Esophagus muscularis mucosa (tissue), 4 donors: Measurements from ENCODE around the gene KIAA1143. TPM values are rescaled to one million over a fixed set of nuclear protein-coding genes. Genes with fewer than 3 reads are reported as not detected.

Source experiments
- DNase-seq: peaks from one replicate; pipeline ENCODE4 v3.0.0-alpha.2; 2017; ENCODE audit errors: extremely low spot score
- H3K27ac ChIP-seq, 4 donors: fragments of 200-600 bp; sonication (generic); replicated peaks in 1 of 4; 1 replicate in 3 of 4; 2 replicates in 1 of 4; pipeline ENCODE4 v1.5.1; 2016 to 2019; ENCODE audit warnings: mild to moderate bottlenecking in 1 of 4
- H3K27me3 ChIP-seq, 4 donors: fragments of 200-600 bp; sonication (generic); one replicate each; pipeline versions ENCODE4 v1.5.1 to v1.6.0; 2016 to 2019
- H3K36me3 ChIP-seq, 4 donors: fragments of 200-600 bp; sonication (generic); one replicate each; pipeline ENCODE4 v1.5.1; 2016 to 2019
- H3K4me1 ChIP-seq, 4 donors: fragments of 200-600 bp; sonication (generic); one replicate each; pipeline ENCODE4 v1.5.1; 2016 to 2019
- H3K4me3 ChIP-seq, 4 donors: fragments of 200-600 bp; sonication (generic); 1 replicate in 2 of 4; 2 replicates in 2 of 4; pipeline ENCODE4 v1.5.1; 2016 to 2019; ENCODE audit warnings: mild to moderate bottlenecking in 4 of 4, moderate library complexity in 1 of 4
- H3K9me3 ChIP-seq, 4 donors: fragments of 200-600 bp; sonication (generic); 1 replicate in 3 of 4; 2 replicates in 1 of 4; pipeline ENCODE4 v1.5.1; 2016 to 2019
- EP300 ChIP-seq: sonication (generic); formaldehyde crosslinking; IDR thresholded peaks from one replicate; pipeline ENCODE4 v1.6.1; 2017; ENCODE audit warnings: antibody characterized with exemption
- POLR2A ChIP-seq: fragments of 450-650 bp; IDR thresholded peaks from one replicate; pipeline ENCODE4 v1.6.1; 2017; ENCODE audit warnings: antibody characterized with exemption, moderate library complexity, mild to moderate bottlenecking, low read depth
- POLR2AphosphoS5 ChIP-seq, 2 donors: sonication (generic); formaldehyde crosslinking; IDR thresholded peaks; one replicate each; pipeline ENCODE4 v1.6.1; 2017; ENCODE audit warnings: antibody characterized with exemption in 2 of 2
- WGBS: methylation state at CpG from one replicate; pipeline ENCODE4 v1.1.5; 2018; 5-methylcytosine and 5-hydroxymethylcytosine counted together
- intact Hi-C: fragments of 100-400 bp; cut with DNase I; formaldehyde crosslinking; loops from one replicate; pipeline ENCODE4 v1.15.1; 2023
- total RNA-seq, 4 donors: library from RNA; depleted of rRNA; stranded (reverse); fragments of >200 nt; gene quantifications; one replicate each; pipeline versions ENCODE4 v1.1.0 to v1.2.1, GENCODE V29; 2016
- TF ChIP-seq, protein P1 (sequence below), 3 experiments: fragments of 200-600 bp in 2 of 3; fragments of 450-650 bp in 1 of 3; sonication (generic) in 2 of 3; IDR thresholded peaks; one replicate each; pipeline ENCODE4 v1.5.1; 2017 to 2019; ENCODE audit warnings: antibody characterized with exemption in 3 of 3, mild to moderate bottlenecking in 2 of 3, moderate library complexity in 1 of 3

KIAA1143 gene
- total RNA-seq, 4 donors from 2014 or later: 26.2 to 33.9 (median 28.2) TPM

DNA sequence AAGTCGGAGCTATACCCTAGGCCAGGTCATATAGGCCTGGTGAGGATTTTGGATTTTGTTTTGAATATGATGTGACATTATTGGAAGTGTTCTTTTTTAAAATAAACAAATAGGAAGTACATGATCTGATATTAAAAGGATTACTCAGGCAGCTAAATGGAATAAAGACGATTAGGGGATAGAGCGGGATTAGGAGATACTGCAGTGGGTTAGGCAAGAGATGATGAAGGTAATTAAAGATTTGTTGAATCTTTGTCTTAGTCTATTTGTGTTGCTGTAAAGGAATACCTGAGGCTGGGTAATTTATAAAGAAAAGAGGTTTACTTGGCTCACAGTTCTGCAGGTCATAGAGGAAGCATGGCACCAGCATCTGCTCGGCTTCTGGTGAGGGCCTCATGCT lies 21.5 kb upstream of the KIAA1143 start:
- H3K4me1 ChIP-seq: no peaks in the 10 kb centered on the region
- intact Hi-C loops: no loop called here
- no peaks in the 10 kb centered on the region for H3K36me3 ChIP-seq
- no peaks in the 10 kb centered on the region for H3K27me3 ChIP-seq
- TF ChIP-seq POLR2AphosphoS5 (IDR thresholded peaks at IDR 0.05): no peak
- TF ChIP-seq POLR2A: no peak
- TF ChIP-seq EP300: no peak
- TF ChIP-seq, protein P1, sequence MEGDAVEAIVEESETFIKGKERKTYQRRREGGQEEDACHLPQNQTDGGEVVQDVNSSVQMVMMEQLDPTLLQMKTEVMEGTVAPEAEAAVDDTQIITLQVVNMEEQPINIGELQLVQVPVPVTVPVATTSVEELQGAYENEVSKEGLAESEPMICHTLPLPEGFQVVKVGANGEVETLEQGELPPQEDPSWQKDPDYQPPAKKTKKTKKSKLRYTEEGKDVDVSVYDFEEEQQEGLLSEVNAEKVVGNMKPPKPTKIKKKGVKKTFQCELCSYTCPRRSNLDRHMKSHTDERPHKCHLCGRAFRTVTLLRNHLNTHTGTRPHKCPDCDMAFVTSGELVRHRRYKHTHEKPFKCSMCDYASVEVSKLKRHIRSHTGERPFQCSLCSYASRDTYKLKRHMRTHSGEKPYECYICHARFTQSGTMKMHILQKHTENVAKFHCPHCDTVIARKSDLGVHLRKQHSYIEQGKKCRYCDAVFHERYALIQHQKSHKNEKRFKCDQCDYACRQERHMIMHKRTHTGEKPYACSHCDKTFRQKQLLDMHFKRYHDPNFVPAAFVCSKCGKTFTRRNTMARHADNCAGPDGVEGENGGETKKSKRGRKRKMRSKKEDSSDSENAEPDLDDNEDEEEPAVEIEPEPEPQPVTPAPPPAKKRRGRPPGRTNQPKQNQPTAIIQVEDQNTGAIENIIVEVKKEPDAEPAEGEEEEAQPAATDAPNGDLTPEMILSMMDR (IDR thresholded peaks at IDR 0.05): no peak
- WGBS: 95% methylated on average over 4 of the region's 4 CpGs
- no peak overlapping the region for H3K27ac ChIP-seq
- no peak for DNase-seq
- no peaks in the 10 kb centered on the region for H3K9me3 ChIP-seq
- no peak overlapping the region for H3K4me3 ChIP-seq

DNA sequence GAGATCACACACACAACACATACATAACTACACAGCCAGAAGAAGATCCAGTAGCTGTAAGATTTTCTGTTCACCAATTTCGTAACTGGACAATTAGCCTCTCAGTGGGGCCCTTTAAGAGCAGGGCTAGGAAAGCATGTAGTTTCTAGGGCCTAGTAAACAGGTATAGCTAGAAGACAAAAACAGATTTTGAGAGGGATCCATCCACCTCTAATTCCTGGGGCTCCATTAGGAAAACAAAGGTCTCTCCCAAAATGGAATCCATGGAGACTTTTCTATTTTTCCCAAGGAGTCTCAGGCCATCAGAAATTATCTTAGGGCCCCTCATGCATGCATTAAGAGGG lies 10.7 kb upstream of the KIAA1143 start:
- Histone ChIP-seq H3K9me3 (peaks cover 0 to 11% (median 0%) of the 10 kb centered on the region in 4 donors), H3K36me3 (no peaks in the 10 kb centered on the region), H3K4me3 (no peak overlapping the region), H3K27me3 (no peaks in the 10 kb centered on the region), H3K4me1 (no peaks in the 10 kb centered on the region), H3K27ac (no peak overlapping the region)
- intact Hi-C loops: no loop called here
- TF ChIP-seq, protein P1 (IDR thresholded peaks at IDR 0.05): no peak
- no peak for TF ChIP-seq POLR2AphosphoS5 (IDR thresholded peaks at IDR 0.05)
- no peak for TF ChIP-seq EP300
- TF ChIP-seq POLR2A: no peak
- DNase-seq: no peak
- WGBS: 89% methylated on average over 1 of the region's 1 CpG

DNA sequence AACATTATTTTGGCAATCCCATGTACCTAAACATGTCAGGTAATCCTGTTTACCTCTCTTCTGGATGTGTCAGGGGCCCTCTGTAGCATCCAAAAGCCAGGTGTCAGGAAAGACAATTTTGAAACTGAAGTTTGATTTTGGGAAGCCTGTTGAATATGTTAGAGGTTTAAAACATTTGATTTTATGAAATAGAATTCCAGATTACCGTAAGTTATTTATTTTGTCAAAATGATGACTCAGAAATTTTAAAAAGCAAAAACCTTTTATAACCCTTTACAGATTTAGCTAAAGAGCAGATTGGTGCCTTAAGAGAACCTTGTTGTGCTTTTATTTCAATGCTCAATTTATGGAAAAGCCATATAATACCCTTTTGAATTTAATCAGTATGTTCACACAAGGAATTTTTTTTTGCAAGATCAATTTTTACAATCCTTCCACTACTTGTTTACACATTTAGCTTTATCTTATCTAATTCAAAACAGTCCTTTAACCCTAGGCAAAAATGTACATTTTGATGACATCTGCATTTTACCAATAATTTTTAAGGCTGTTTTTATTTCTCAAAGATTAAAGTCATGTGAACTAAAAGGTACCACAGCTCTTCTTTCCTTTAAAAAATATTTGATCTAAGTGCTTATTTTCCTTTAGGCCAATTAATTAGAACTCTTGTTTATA lies 10.1 kb upstream of the KIAA1143 start:
- Histone ChIP-seq H3K4me3 (no peak overlapping the region), H3K4me1 (no peaks in the 10 kb centered on the region), H3K9me3 (peaks cover 0 to 11% (median 0%) of the 10 kb centered on the region in 4 donors), H3K27ac (no peak overlapping the region), H3K27me3 (no peaks in the 10 kb centered on the region), H3K36me3 (no peaks in the 10 kb centered on the region)
- no peak for DNase-seq
- WGBS: 100% methylated on average over 1 of the region's 1 CpG
- TF ChIP-seq POLR2A: no peak
- TF ChIP-seq POLR2AphosphoS5 (IDR thresholded peaks at IDR 0.05): no peak
- intact Hi-C loops: no loop called here

DNA sequence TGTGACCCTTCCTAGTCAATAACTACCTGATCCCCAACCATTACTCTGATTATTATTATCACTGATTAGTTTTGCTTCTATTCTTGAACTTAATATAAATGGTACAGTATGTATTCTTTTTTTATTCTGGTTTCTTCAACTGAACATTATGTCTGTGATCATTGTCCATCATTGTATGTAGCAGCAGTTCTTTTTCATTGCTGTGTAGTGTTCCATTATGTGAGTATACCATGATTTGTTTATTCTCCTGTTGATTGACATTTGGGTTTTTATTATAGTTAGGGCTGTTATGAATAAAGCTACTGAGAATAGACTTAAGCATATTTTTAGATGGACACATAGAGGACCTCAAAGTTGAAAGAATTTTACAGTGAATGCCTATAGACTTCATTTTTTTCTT lies 2.8 kb upstream of the KIAA1143 start:
- H3K9me3 ChIP-seq: peaks cover 0 to 3% (median 0%) of the 10 kb centered on the region in 4 donors
- no peaks in the 10 kb centered on the region for H3K27me3 ChIP-seq
- peaks cover 0 to 1% (median 0%) of the 10 kb centered on the region in 4 donors for H3K36me3 ChIP-seq
- intact Hi-C loops: loop anchor here (5.0 kb wide), 1 partner anchor 98 kb away; the partner anchor contains the start of gene TMEM42
- no peak overlapping the region for H3K27ac ChIP-seq
- H3K4me1 ChIP-seq: peaks cover 17 to 23% (median 19%) of the 10 kb centered on the region in 4 donors
- H3K4me3 ChIP-seq: no peak overlapping the region
- TF ChIP-seq POLR2AphosphoS5 (IDR thresholded peaks at IDR 0.05): no peak
- no peak for TF ChIP-seq POLR2A
- TF ChIP-seq EP300: no peak
- TF ChIP-seq, protein P1 (IDR thresholded peaks at IDR 0.05): no peak
- DNase-seq: no peak

DNA sequence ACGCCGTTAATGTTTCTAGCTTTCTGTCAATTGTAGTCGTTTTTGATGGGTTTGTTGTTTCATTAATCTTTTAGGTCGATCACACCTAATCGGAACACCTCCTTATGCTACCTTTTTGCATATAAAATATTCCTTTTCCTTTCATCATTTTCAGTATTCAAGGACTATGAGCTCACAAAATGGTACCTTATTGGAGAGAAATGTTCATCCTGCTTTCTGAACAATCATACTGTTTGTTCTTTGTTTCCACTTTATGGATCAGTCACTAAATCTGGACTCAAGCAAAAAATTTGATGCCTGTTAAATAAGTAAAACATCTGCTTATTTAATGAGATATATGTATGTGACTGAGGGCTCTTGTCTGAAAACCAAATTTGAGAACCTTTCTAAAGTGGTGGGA lies 1.3 kb upstream of the KIAA1143 start:
- DNase-seq: no peak
- Histone ChIP-seq H3K4me3 (no peak overlapping the region), H3K4me1 (peaks cover 17 to 23% (median 19%) of the 10 kb centered on the region in 4 donors), H3K36me3 (peaks cover 0 to 7% (median 0%) of the 10 kb centered on the region in 4 donors), H3K9me3 (peaks cover 0 to 7% (median 0%) of the 10 kb centered on the region in 4 donors), H3K27ac (no peak overlapping the region), H3K27me3 (no peaks in the 10 kb centered on the region)
- TF ChIP-seq, protein P1 (IDR thresholded peaks at IDR 0.05): no peak
- no peak for TF ChIP-seq POLR2AphosphoS5 (IDR thresholded peaks at IDR 0.05)
- no peak for TF ChIP-seq POLR2A
- no peak for TF ChIP-seq EP300
- 43% methylated on average over 5 of the region's 5 CpGs for WGBS
- intact Hi-C loops: loop anchor here (5.0 kb wide), 1 partner anchor 100 kb away; the partner anchor contains the start of gene TMEM42
